Right renal pelvis (tissue), 4 donors: ENCODE data around the gene LSR. TPM values are rescaled to one million over a fixed set of nuclear protein-coding genes. Genes with fewer than 3 reads are reported as not detected.
"Not testable (repeated sequence)": the region's sequence is repeated elsewhere in the genome, so short reads cannot be mapped to it uniquely, and the experiment has no call there.

Experiments
- DNase-seq, 4 donors: peaks; one replicate each; pipeline ENCODE4 v3.0.0-alpha.2; 2013; ENCODE audit warnings: low read depth in 4 of 4, low spot score in 3 of 4, missing footprints in 1 of 4
- polyA plus RNA-seq, 4 donors: library from polyadenylated mRNA; unstranded; fragments of 120-200 nt; gene quantifications; one replicate each; pipeline ENCODE4 v1.2.1, GENCODE V29; 2013; ENCODE audit not compliant: insufficient read length in 4 of 4

Gene LSR
- polyA plus RNA-seq, 4 donors: 52.3 to 69.7 (median 52.8) TPM

DNA sequence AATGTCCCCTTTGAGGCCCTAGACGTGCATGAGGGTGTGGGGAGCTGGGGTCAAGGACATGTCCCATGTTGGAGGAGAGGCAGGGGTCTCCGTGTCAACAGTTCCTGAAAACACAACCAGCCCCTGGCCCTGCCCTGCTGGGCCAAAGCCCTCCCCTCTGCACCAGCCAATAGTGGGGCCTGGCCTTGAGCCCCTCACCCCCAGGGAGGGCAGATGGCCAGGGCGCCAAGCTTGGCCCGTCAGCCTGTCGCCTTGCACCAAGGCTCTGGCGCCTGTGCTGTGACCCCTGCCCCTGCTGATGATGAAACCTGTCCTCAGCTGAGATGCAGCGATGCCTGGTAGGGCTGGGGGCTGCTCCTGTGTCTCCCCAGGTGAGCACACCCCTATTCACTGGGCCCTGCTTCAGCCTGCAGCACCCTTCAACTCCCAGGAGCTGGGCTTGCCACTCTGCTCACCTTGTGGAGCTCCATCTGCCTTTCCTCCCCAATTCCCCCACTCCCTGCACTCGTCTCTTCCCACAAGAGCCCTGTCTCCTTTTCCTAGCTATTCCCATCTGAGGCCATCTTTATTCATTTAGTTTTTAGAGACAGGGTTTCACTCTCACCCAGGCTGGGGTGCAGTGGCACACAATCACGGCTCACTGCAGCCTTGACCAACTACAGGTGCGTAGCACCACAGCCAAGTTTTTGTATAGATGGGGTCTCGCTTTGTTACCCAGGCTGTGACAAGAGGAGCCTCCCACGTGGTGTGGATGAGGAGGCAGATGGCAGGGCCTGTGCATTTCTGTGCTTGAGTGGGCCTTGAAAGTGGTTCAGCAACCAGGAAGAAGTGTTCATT is 31.4 kb downstream of the LSR start:
- DNase-seq: no peak

- DNase-seq: no peak
Observed at GRCh38 chr19:35281303-35281702, 32.5 kb downstream of the LSR start.

- DNase-seq: no peak
Observed at GRCh38 chr19:35284153-35285094, 35.6 kb downstream of the LSR start.

DNA sequence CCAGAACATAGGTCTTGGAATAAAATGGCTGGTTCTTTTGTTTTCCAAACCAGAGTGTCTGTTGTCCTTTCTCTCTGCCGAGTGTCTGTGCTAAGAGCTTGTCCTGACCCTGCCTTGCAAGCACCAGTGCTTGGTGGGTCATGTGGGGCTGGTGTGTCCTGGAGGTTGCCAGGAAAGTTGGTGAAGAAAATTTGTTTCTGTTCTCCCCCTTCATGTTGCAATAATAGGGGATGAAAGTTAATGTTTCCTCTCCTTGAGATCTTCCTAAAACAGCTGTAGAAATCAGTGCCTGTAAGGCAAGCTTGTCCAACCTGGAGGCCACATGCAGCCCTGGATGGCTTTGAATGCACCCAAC is 36.3 kb downstream of the LSR start:
- DNase-seq: no peak

GRCh38 chr19:35285465-35285864 is 36.7 kb downstream of the LSR start:
- not testable (repeated sequence) for DNase-seq

DNA sequence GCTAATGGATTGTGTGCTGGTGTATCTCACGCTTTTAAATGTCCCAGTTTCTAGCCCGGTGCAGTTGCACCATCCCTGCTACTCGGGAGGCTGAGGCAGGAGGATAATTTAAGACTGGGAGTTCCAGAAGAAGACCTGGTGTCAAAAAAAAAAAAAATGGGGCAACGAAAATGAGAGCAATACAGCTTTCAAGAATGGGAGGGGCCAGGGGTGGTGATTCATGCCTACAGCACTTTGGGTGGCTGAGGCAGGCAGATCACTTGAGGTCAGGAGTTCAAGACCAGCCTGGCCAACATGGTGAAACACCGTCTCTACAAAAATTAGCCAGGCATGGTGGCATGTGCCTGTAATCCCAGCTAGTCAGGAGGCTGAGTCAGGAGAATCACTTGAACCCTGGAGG is 37.3 kb downstream of the LSR start:
- DNase-seq: not testable (repeated sequence)

DNA sequence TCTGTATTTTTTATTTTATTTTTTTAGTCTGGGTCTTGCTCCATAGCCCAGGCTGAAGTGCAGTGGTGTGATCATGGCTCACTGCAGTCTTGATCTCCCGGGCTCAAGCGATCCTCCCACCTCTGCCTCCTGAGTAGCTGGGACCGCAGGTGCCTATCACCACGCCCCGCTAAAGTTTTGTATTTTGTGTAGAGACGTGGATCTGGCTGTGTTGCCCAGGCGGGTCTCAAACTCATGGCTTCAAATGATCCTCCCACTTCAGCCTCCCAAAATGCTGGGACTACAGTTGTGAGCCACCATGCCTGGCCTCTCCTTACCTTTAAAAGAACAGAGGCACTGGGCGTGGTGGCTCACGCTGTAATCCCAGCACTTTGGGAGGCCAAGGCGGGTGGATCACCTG is 38.9 kb downstream of the LSR start:
- DNase-seq: no peak

DNA sequence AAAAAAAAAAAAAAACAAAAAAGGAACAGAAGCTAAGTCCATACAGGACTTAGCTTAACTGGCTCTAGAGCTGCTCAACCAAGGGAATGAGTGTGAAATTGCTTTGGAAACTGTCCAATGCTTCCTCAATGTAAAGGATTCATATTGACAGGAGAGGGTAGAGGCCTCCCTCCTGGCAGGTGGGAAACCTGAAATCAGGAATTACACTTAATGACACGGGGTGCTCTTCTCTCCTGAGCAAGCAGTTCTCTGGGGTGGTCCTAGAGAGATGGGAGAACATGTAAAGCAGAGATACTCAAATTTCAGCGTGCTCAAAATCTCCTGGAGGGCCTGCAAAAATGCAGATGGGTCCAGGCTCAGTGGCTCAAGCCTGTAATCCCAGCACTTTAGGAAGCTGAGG is 39.5 kb downstream of the LSR start:
- no peak for DNase-seq

- no peak for DNase-seq
Observed at GRCh38 chr19:35288906-35289305, 40.1 kb downstream of the LSR start.

DNA sequence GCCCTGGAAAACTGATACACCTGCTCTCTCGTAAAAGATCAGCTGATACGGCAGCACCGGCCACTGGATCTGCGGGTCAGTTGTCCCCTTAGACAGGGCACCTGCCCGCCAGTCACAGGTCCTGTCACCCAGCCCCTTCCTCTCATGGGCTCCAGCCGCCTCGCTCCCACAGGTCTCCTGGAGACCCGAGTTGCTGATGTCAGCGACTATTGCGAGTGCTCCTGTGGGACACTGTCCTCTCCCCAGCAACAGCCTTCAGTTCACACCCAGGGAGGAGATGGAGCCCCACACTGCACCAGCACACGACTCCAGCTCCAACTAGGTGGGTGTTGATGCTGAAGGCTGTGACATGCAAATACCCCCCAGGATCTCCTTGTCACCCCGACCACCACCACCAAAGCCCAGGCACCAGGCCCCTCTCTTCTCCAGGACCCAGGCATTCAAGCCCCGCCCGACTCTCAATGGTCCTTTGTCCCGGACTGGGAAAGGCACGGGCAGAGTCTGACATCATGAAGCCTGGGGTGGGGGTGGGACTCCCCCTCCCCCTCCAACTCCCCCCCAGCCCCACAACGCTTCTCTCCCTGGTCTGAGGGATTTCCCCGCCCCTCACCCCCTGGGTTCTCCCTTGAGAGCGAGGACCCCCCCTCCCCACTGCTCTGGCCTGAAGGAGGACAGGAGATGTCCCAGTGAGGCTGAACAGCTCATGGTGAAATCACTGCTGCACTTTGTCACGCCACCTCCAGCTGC is 41.8 kb downstream of the LSR start:
- DNase-seq: no peak

- no peak for DNase-seq
Observed at GRCh38 chr19:35291259-35291658, 42.5 kb downstream of the LSR start.

GRCh38 chr19:35291916-35292315 is 43.1 kb downstream of the LSR start, which contains the start of gene MAG:
TSS of gene MAG (plus strand) at chr19:35292161. CDS start at chr19:35295409, 3,248 bp downstream.
- no peak for DNase-seq

- DNase-seq: no peak
Observed at GRCh38 chr19:35292421-35293362, 43.9 kb downstream of the LSR start.

- DNase-seq: no peak
Observed at GRCh38 chr19:35293363-35293739, 44.5 kb downstream of the LSR start.

GRCh38 chr19:35293808-35294207 is 45.0 kb downstream of the LSR start:
- DNase-seq: no peak

DNA sequence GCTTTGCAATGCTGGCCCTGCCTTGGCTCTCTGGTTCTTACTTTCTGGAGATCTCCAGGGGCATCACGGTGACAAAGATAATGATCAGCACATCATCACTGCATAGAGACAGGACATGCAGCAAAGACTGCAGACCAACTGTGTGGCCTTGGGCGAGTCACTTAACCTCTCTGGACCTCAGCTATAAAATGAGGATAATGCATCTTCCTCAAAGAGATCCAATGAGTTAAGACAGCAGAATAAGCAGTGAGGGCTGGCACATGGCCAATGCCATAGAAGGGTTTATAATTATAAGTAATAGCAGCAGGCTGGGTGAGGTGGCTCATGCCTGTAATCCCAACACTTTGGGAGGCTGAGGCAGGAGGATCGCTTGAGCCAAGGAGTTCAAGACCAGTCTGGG is 45.5 kb downstream of the LSR start:
- no peak for DNase-seq

DNA sequence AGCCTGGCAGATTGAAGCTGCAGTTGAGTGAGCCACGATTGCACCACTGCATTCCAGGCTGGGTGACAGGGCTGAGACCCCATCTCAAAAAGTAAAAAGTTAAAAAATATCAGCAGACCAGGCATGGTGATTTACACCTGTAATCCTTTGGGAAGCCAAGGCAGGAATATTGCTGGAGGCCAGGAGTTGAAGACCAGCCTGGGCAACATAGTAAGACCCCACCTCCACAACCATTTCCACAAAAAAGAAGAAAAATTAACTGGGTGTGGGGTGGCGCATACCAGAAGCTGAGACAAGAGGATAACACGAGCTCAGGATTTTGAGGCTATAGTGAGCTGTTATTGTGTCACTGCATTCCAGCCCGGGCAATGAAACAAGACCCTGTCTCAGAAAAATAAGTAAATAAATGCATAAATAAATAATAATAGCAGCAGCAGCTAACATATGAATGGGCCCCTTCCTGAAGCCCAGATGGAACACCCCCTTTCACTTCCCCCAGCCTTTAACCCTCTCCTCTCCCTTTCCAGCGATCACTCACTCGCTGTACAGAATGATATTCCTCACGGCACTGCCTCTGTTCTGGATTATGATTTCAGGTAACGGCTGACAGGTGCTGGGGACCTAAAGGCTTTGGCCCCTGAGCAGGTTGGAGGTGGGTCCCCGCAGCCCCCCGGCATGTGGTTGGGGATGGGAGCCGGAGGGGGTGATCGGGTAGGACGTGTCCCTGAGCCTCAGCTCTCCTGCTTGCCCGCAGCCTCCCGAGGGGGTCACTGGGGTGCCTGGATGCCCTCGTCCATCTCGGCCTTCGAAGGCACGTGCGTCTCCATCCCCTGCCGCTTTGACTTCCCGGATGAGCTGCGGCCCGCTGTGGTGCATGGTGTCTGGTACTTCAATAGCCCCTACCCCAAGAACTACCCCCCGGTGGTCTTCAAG is 46.3 kb downstream of the LSR start:
- no peak for DNase-seq

GRCh38 chr19:35295792-35296462 is 47.1 kb downstream of the LSR start:
- no peak for DNase-seq
